Cardiac muscle cell (in vitro differentiated cells and primary cell): ENCODE measurements around the gene LDLRAD4. TPM values are rescaled to one million over a fixed set of nuclear protein-coding genes. Genes with fewer than 3 reads are reported as not detected.

Experiments used
- DNase-seq, 2 donors: peaks; one replicate each; pipeline versions ENCODE4 v3.0.0 to v3.0.0-alpha.2; 2010 to 2017; ENCODE audit warnings: low read depth in 1 of 2, low spot score in 1 of 2
- H3K27ac ChIP-seq: fragments of 200-600 bp; sonication (generic); 2 replicates; pipeline ENCODE4 v1.5.1; 2016
- H3K27me3 ChIP-seq: fragments of 200-600 bp; sonication (generic); 2 replicates; pipeline ENCODE4 v1.6.0; 2016; ENCODE audit warnings: control low read depth
- H3K36me3 ChIP-seq: fragments of 200-600 bp; sonication (generic); 2 replicates; pipeline ENCODE4 v1.5.1; 2016; ENCODE audit warnings: control low read depth
- H3K4me1 ChIP-seq: fragments of 200-600 bp; sonication (generic); 2 replicates; pipeline ENCODE4 v1.8.1; 2017; ENCODE audit warnings: low read depth, mild to moderate bottlenecking, mixed run types
- H3K4me3 ChIP-seq: fragments of 200-600 bp; sonication (generic); 2 replicates; pipeline ENCODE4 v1.5.1; 2016; ENCODE audit warnings: mild to moderate bottlenecking
- H3K9me3 ChIP-seq: fragments of 200-600 bp; sonication (generic); 2 replicates; pipeline ENCODE4 v1.5.1; 2017; ENCODE audit warnings: low read depth, mild to moderate bottlenecking, control low read depth
- CTCF ChIP-seq: IDR thresholded peaks from 2 replicates; pipeline ENCODE4 v1.5.1; 2012; ENCODE audit warnings: low read depth, mild to moderate bottlenecking, low read length
- polyA plus RNA-seq: library from polyadenylated mRNA; unstranded; fragments of >200 nt; fragmentation: Nextera tagmentation; extraction: Ambion mirVana; gene quantifications from 2 replicates; pipeline ENCODE4 v1.2.1, GENCODE V29; 2016
- total RNA-seq: library from RNA; depleted of rRNA; stranded (reverse); fragments of >200 nt; gene quantifications from 2 replicates; pipeline ENCODE4 v1.2.3, GENCODE V29; 2016

Gene LDLRAD4
- total and polyA plus RNA-seq, 2 experiments from 2014 or later, result 10.5 to 11.5 TPM

GRCh38 chr18:13247506-13247905 is 28.9 kb downstream of the LDLRAD4 start:
- Histone ChIP-seq H3K4me3 (no peak overlapping the region), H3K9me3 (no peaks in the 10 kb centered on the region), H3K4me1 (no peaks in the 10 kb centered on the region), H3K36me3 (no peaks in the 10 kb centered on the region), H3K27ac (no peak overlapping the region), H3K27me3 (no peaks in the 10 kb centered on the region)
- no peak for DNase-seq
- no peak for TF ChIP-seq CTCF

DNA sequence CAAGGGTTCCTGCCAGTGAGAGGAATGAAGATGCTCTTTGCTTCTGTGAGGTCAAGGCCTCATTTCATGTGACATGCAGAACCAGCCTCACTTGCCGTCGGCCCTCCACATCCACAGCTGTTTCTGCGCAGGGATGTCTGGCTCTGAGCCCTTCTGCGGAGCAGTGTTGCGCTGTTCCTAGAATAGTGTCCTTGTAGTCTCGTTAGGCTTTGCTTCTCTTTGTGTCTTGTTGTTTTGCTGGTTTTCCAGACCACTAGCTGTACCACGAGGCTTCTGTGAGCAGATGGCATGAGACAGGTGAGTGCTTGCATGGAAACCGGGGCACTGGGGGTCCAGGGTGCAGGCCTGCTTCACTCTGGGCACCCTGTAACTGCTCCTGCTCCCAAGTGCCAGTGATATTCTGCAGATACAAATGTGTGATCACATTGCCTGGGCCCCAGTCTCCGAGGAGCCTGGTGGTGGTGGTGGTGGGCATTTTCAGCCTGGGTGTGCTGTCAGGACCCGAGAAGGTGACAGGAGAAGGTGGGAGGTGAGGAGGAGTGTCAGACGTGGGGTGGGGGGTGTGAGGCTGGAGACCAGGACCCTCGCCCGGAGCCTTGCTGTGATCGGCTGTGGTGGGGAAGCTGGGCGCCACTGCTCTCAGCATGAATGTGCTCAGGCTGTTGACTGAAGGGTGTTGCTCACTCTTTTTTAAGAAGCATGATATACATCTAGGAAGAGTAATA is 34.3 kb downstream of the LDLRAD4 start:
- Histone ChIP-seq H3K36me3 (no peaks in the 10 kb centered on the region), H3K4me3 (no peak overlapping the region), H3K27me3 (no peaks in the 10 kb centered on the region), H3K27ac (no peak overlapping the region), H3K4me1 (no peaks in the 10 kb centered on the region), H3K9me3 (no peaks in the 10 kb centered on the region)
- TF ChIP-seq CTCF, result no peak
- no peak for DNase-seq

- Histone ChIP-seq H3K9me3 (no peaks in the 10 kb centered on the region), H3K27ac (no peak overlapping the region), H3K4me1 (no peaks in the 10 kb centered on the region), H3K27me3 (no peaks in the 10 kb centered on the region), H3K36me3 (no peaks in the 10 kb centered on the region), H3K4me3 (no peak overlapping the region)
- no peak for TF ChIP-seq CTCF
- no peak for DNase-seq
These were observed 35.5 kb downstream of the LDLRAD4 start for GRCh38 chr18:13253786-13254688.

DNA sequence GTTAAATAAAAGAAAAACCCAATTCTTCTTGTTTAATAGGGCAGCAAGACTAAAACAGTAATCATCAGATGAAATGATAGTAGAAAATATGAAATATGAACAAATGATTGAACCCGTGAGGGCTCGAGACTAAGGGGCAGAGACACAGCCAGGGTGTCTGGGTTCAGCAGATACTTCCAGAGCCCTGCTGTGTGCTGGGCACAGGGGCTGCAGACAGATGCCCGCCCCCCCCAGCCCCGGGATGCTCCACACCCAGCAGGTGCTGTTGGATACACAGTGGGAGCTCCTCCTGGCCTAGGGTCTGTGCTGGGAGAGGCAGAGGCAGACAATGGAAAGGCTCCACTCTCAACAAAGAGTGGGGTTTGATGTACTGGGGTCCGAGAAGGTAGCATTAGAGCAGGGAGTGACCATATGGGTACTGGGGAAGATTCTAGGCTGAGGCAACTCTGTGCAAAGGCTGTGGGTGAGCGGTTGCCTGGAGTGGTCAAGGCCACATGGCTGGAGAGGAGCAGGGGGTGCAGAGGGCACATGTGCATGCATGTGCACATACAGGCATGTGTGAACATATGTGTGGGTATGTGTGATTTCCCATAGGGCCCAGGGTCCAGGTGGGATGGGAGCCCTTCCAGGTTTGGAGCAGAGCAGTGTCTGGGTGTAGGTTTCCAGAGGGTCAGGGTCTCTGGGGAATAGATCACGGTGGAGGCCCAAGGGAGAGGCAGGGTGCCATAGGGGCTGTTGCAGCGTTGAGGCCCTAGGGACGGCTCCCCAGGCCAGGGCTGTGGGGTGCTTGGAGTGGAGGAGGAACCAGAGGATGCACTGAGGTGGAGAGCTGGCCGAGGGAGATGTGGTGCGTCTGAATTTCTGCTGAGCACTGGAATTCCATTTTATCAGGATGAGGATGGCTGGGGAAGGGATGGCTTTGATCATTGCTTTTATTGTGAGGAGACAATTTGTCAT is 36.7 kb downstream of the LDLRAD4 start:
- TF ChIP-seq CTCF, result no peak
- DNase-seq, result no peak
- Histone ChIP-seq H3K36me3 (no peaks in the 10 kb centered on the region), H3K9me3 (no peaks in the 10 kb centered on the region), H3K27me3 (no peaks in the 10 kb centered on the region), H3K27ac (no peak overlapping the region), H3K4me3 (no peak overlapping the region), H3K4me1 (no peaks in the 10 kb centered on the region)
